GM12878 (cell line): ENCODE data around the gene KRTAP3-3. TPM values are rescaled to one million over a fixed set of nuclear protein-coding genes. Genes with fewer than 3 reads are reported as not detected.

Source experiments
- ATAC-seq: fragments of 200-7000 bp; cut with Tn5 transposase; 3 replicates; pipeline ENCODE4 v1.9.1; 2020; ENCODE audit warnings: mild to moderate bottlenecking, moderate library complexity
- BruUV-seq: library from RNA; stranded (reverse); fragments of 400-500 nt; replicated peaks from 2 replicates; lab custom pipeline; 2021; lab: Mats Ljungman, UMichigan
- CTCF ChIA-PET: fragments of 300-600 bp; sonication (Branson Sonifier 250); formaldehyde crosslinking; extraction: SDS; loops from one replicate; lab custom pipeline; 2021; ENCODE audit warnings: inconsistent platforms; lab: Yijun Ruan, JAX
- POLR2A ChIA-PET: fragments of 350-600 bp; formaldehyde crosslinking; extraction: SDS; loops from one replicate; lab custom pipeline; 2021; ENCODE audit warnings: inconsistent platforms; lab: Charles Lee
- RAD21 ChIA-PET: fragments of 300-600 bp; sonication (Branson Sonifier 250); formaldehyde crosslinking; loops from one replicate; lab custom pipeline; 2023; ENCODE audit warnings: antibody characterized with exemption; ENCODE audit not compliant: unreplicated experiment; lab: Charles Lee
- SMC1A ChIA-PET: fragments of 300-600 bp; sonication (Branson Sonifier 250); formaldehyde crosslinking; loops from one replicate; lab custom pipeline; 2023; ENCODE audit not compliant: unreplicated experiment, uncharacterized antibody; lab: Charles Lee
- DNase-seq: peaks from one replicate; pipeline ENCODE4 v3.0.0-alpha.2; 2011; ENCODE audit warnings: low read depth, low spot score
- FAIRE-seq: peaks from 3 replicates; lab custom pipeline; 2011; peaks lifted over from hg19 to GRCh38; lab: Jason Lieb, UNC
- H2AFZ ChIP-seq: 2 replicates; pipeline ENCODE4 v1.6.0; 2011; ENCODE audit warnings: low read depth, low read length, control low read depth; ENCODE audit not compliant: control insufficient read depth
- H3K27ac ChIP-seq: 2 replicates; pipeline ENCODE4 v1.5.1; 2011; ENCODE audit warnings: control low read depth; ENCODE audit not compliant: control insufficient read depth, insufficient read depth
- H3K27me3 ChIP-seq, 2 experiments: replicated peaks in 1 of 2; 2 replicates each; pipeline versions ENCODE4 v1.6.0 to v1.6.1; 2011; ENCODE audit warnings: low read length in 1 of 2; ENCODE audit not compliant: control insufficient read depth in 2 of 2, insufficient read depth in 2 of 2
- H3K36me3 ChIP-seq, 2 experiments: 2 replicates each; pipeline ENCODE4 v1.5.1; 2011; ENCODE audit warnings: low read length in 1 of 2; ENCODE audit not compliant: control insufficient read depth in 2 of 2, insufficient read depth in 2 of 2
- H3K4me1 ChIP-seq: 2 replicates; pipeline ENCODE4 v1.6.1; 2011; ENCODE audit warnings: mild to moderate bottlenecking, low read length, moderate library complexity, mixed read lengths; ENCODE audit not compliant: control insufficient read depth, insufficient read depth
- H3K4me2 ChIP-seq: 2 replicates; pipeline ENCODE4 v1.6.0; 2011; ENCODE audit warnings: control low read depth; ENCODE audit not compliant: control insufficient read depth, insufficient read depth
- H3K4me3 ChIP-seq: fragments of 200-600 bp; sonication (generic); 2 replicates; pipeline ENCODE4 v1.5.1; 2016
- H3K79me2 ChIP-seq: 2 replicates; pipeline ENCODE4 v1.6.0; 2011; ENCODE audit warnings: low read length; ENCODE audit not compliant: control insufficient read depth, insufficient read depth
- H3K9ac ChIP-seq: 2 replicates; pipeline ENCODE4 v1.8.0; 2011; ENCODE audit warnings: low read length, control low read depth, mixed read lengths; ENCODE audit not compliant: control insufficient read depth, insufficient read depth
- H3K9me3 ChIP-seq: replicated peaks from 3 replicates; pipeline ENCODE4 v1.5.1; 2011; ENCODE audit warnings: mild to moderate bottlenecking, low read length; ENCODE audit not compliant: control insufficient read depth, insufficient read depth
- H4K20me1 ChIP-seq: 2 replicates; pipeline ENCODE4 v1.6.0; 2011; ENCODE audit not compliant: control insufficient read depth, insufficient read depth
- BCL3 ChIP-seq: IDR thresholded peaks from 2 replicates; pipeline ENCODE4 v1.6.1; 2011; ENCODE audit warnings: borderline replicate concordance, low read depth, mild to moderate bottlenecking, moderate library complexity, low read length; ENCODE audit not compliant: insufficient read depth, poor library complexity, severe bottlenecking
- BHLHE40 ChIP-seq, 2 experiments: fragments of 450-650 bp in 1 of 2; IDR thresholded peaks; 2 replicates each; pipeline ENCODE4 v1.6.1; 2011 to 2017; ENCODE audit warnings: low read depth in 2 of 2, borderline replicate concordance in 1 of 2, improper control_type of control experiment in 1 of 2, low read length in 1 of 2, mild to moderate bottlenecking in 1 of 2
- BRCA1 ChIP-seq: IDR thresholded peaks from 2 replicates; pipeline ENCODE4 v1.6.1; 2011; ENCODE audit warnings: low read depth, low read length, improper control_type of control experiment
- KAT2A ChIP-seq: conservative IDR thresholded peaks from 2 replicates; pipeline ENCODE4 v1.6.1; 2011; ENCODE audit warnings: low read depth, low read length; ENCODE audit not compliant: control insufficient read depth
- MEF2A ChIP-seq: IDR thresholded peaks from 2 replicates; pipeline ENCODE4 v1.6.1; 2011; ENCODE audit warnings: low read depth, mild to moderate bottlenecking, low read length, moderate library complexity; ENCODE audit not compliant: insufficient read depth
- MTA2 ChIP-seq: fragments of 450-650 bp; IDR thresholded peaks from 2 replicates; pipeline ENCODE4 v1.6.1; 2016; ENCODE audit warnings: low read depth, mild to moderate bottlenecking, moderate library complexity
- MXI1 ChIP-seq: fragments of 150-350 bp; IDR thresholded peaks from 2 replicates; pipeline ENCODE4 v1.6.1; 2011; ENCODE audit warnings: low read depth, mild to moderate bottlenecking, inconsistent platforms, low read length, improper control_type of control experiment
- NRF1 ChIP-seq: conservative IDR thresholded peaks from 2 replicates; pipeline ENCODE4 v1.6.1; 2011; ENCODE audit warnings: mild to moderate bottlenecking, low read depth, low read length, improper control_type of control experiment
- PBX3 ChIP-seq: IDR thresholded peaks from 2 replicates; pipeline ENCODE4 v1.6.1; 2011; ENCODE audit warnings: mild to moderate bottlenecking, low read depth, low read length, moderate library complexity; ENCODE audit not compliant: insufficient replicate concordance
- SIX5 ChIP-seq: IDR thresholded peaks from 2 replicates; pipeline ENCODE4 v1.6.1; 2011; ENCODE audit warnings: mild to moderate bottlenecking, low read depth, low read length, moderate library complexity; ENCODE audit not compliant: severe bottlenecking
- SKIL ChIP-seq: fragments of 450-650 bp; IDR thresholded peaks from 2 replicates; pipeline ENCODE4 v1.6.1; 2017; ENCODE audit warnings: mild to moderate bottlenecking, low read depth, inconsistent platforms; ENCODE audit not compliant: poor library complexity, severe bottlenecking
- ZNF207 ChIP-seq: fragments of 450-650 bp; IDR thresholded peaks from 2 replicates; pipeline ENCODE4 v1.6.1; 2014; ENCODE audit warnings: antibody characterized with exemption, mild to moderate bottlenecking, borderline replicate concordance
- WGBS: methylation state at CpG from one replicate; pipeline ENCODE4 v1.1.6; 2016; ENCODE audit warnings: low lambda C conversion rate; ENCODE audit not compliant: insufficient replicate concordance, insufficient coverage; ENCODE audit errors: missing lambda C conversion rate; 5-methylcytosine and 5-hydroxymethylcytosine counted together
- in situ Hi-C: fragments of 300-500 bp; cut with MboI; formaldehyde crosslinking; loops from 9 replicates; pipeline ENCODE4 v1.14.3; 2018; ENCODE audit warnings: mixed read lengths
- intact Hi-C: fragments of 100-400 bp; cut with micrococcal nuclease; formaldehyde crosslinking; loops from one replicate; pipeline ENCODE4 v1.14.2; 2022; ENCODE audit not compliant: unreplicated experiment
- polyA plus RNA-seq, 11 experiments: library from polyadenylated mRNA; depleted of rRNA in 4 of 11; unstranded in 6 of 11; stranded (reverse) in 5 of 11; fragments of >200 nt; fragmentation: Nextera tagmentation in 4 of 11; fragmentation: Illumina TruSeq in 1 of 11; extraction: Ambion mirVana in 4 of 11; extraction: Trizol in 1 of 11; gene quantifications; 1 replicate in 1 of 11; 2 replicates in 10 of 11; pipeline versions ENCODE4 v1.2.1 to v1.2.3, GENCODE V29; 2011 to 2016; ENCODE audit warnings: inconsistent platforms in 2 of 11, missing spikeins in 2 of 11, low read depth in 1 of 11
- total RNA-seq, 4 experiments: library from RNA; depleted of rRNA in 3 of 4; stranded (reverse); fragments of >200 nt in 3 of 4; fragmentation: Illumina TruSeq in 1 of 4; extraction: Trizol in 1 of 4; gene quantifications; 2 replicates each; pipeline versions ENCODE4 v1.2.1 to v1.2.3, GENCODE V29; 2013 to 2021

KRTAP3-3 gene
- total and polyA plus RNA-seq, 10 of the 15 experiments (the other 5 are each of a cell fraction or from before 2014, with no cell fraction given), result not detected

GRCh38 chr17:41015454-41015853, 21.5 kb upstream of the KRTAP3-3 start:
- BruUV-seq, result no TSS peak
- DNase-seq (no peak), FAIRE-seq (no peak), ATAC-seq (no peak)
- no peak overlapping the region for H2AFZ ChIP-seq
- no peaks in the 10 kb centered on the region for H3K9me3 ChIP-seq
- H3K4me1 ChIP-seq, result no peaks in the 10 kb centered on the region
- no peaks in the 10 kb centered on the region; a peak in 2 of 4 replicates for H3K27me3 ChIP-seq
- no peak overlapping the region for H3K9ac ChIP-seq
- CTCF ChIA-PET, result no interaction called here
- 8% methylated on average over 7 of the region's 7 CpGs for WGBS
- H3K4me2 ChIP-seq, result no peak overlapping the region
- RAD21 ChIA-PET, result no interaction called here
- SMC1A ChIA-PET, result no interaction called here
- POLR2A ChIA-PET, result no interaction called here
- intact Hi-C loops, result no loop called here
- no peaks in the 10 kb centered on the region for H3K36me3 ChIP-seq
- no peak for TF ChIP-seq MEF2A
- no peak for TF ChIP-seq BRCA1
- no peak for TF ChIP-seq BCL3
- TF ChIP-seq BHLHE40 (IDR thresholded peaks at IDR 0.05; ENCODE audit: borderline replicate concordance in 1 of 2, low read depth in 2 of 2, low read length in 1 of 2), result no peak
- TF ChIP-seq NRF1, result no peak
- TF ChIP-seq MXI1, result no peak
- TF ChIP-seq KAT2A, result no peak
- TF ChIP-seq SIX5, result no peak
- no peak for TF ChIP-seq SKIL
- TF ChIP-seq ZNF207, result no peak
- TF ChIP-seq MTA2, result no peak
- no peak for TF ChIP-seq PBX3
- no peak overlapping the region for H3K27ac ChIP-seq
- H3K79me2 ChIP-seq, result no peaks in the 10 kb centered on the region
- no peaks in the 10 kb centered on the region for H4K20me1 ChIP-seq
- in situ Hi-C loops, result no loop called here
- H3K4me3 ChIP-seq, result no peak overlapping the region
